GM21367 (cell line): ENCODE data around the gene C3orf49.

Experiments
- ATAC-seq: cut with Tn5 transposase; IDR thresholded peaks from one replicate; pipeline ENCODE4 v1.9.1; 2021; ENCODE audit not compliant: unreplicated experiment

C3orf49 gene

GRCh38 chr3:63819151-63819398, at the start of gene C3orf49:
Gene C3orf49 (plus strand): TSS chr3:63819299. CDS start chr3:63819472, 173 bp downstream.
- no peak for ATAC-seq

- ATAC-seq, result no peak
Observed at GRCh38 chr3:63774781-63775180, 44.3 kb upstream of the C3orf49 start.

GRCh38 chr3:63779227-63779626, 39.9 kb upstream of the C3orf49 start:
- ATAC-seq, result no peak

- no peak for ATAC-seq
Observed at GRCh38 chr3:63791974-63792373, 27.1 kb upstream of the C3orf49 start.

GRCh38 chr3:63795438-63795837, 23.7 kb upstream of the C3orf49 start:
- ATAC-seq, result no peak

GRCh38 chr3:63798544-63798943, 20.6 kb upstream of the C3orf49 start:
- no peak for ATAC-seq

- ATAC-seq, result no peak
Observed at GRCh38 chr3:63798949-63799348, 20.1 kb upstream of the C3orf49 start.

- ATAC-seq, result no peak
Observed at GRCh38 chr3:63800097-63800496, 19.0 kb upstream of the C3orf49 start.

GRCh38 chr3:63803911-63804310, 15.2 kb upstream of the C3orf49 start:
- ATAC-seq, result no peak

GRCh38 chr3:63807961-63808565, 11.0 kb upstream of the C3orf49 start:
- ATAC-seq, result no peak

GRCh38 chr3:63808633-63809032, 10.5 kb upstream of the C3orf49 start:
- ATAC-seq, result no peak

GRCh38 chr3:63809607-63810006, 9.5 kb upstream of the C3orf49 start:
- no peak for ATAC-seq

GRCh38 chr3:63814237-63814636, 4.9 kb upstream of the C3orf49 start:
- ATAC-seq, result no peak

GRCh38 chr3:63817225-63817624, 1.9 kb upstream of the C3orf49 start:
- no peak for ATAC-seq

- peak; percentile 92 for ATAC-seq
Observed at GRCh38 chr3:63818282-63819150, 583 bp upstream of the C3orf49 start.

- no peak for ATAC-seq
Observed at GRCh38 chr3:63824309-63824708, 5.2 kb downstream of the C3orf49 start.

- ATAC-seq, result no peak
Observed at GRCh38 chr3:63830526-63830925, 11.4 kb downstream of the C3orf49 start.

- ATAC-seq, result no peak
Observed at GRCh38 chr3:63832395-63832794, 13.3 kb downstream of the C3orf49 start.

GRCh38 chr3:63841704-63842103, 22.6 kb downstream of the C3orf49 start:
- no peak for ATAC-seq

- ATAC-seq, result no peak
Observed at GRCh38 chr3:63842127-63842526, 23.0 kb downstream of the C3orf49 start.

- ATAC-seq, result no peak
Observed at GRCh38 chr3:63845215-63845614, 26.1 kb downstream of the C3orf49 start.

- no peak for ATAC-seq
Observed at GRCh38 chr3:63847718-63848450, 28.8 kb downstream of the C3orf49 start.
